SHP77 (cell line): ENCODE measurements around the gene C12orf43.
A peak's percentile ranks its signal among the peaks of the same experiment; 100 is the strongest.

Experiments used
- DNase-seq, 2 experiments: peaks; one replicate each; lab custom pipeline; 2025; lab: John Stamatoyannopoulos, UW

Gene C12orf43

GRCh38 chr12:120978296-120979219, 37.7 kb downstream of the C12orf43 start, which contains the start of gene HNF1A:
HNF1A (plus strand) TSS chr12:120978543; CDS start chr12:120978769, 226 bp downstream.
- no peak for DNase-seq

GRCh38 chr12:120977531-120978295, 38.6 kb downstream of the C12orf43 start:
- DNase-seq: no peak

GRCh38 chr12:120972870-120973543, 43.3 kb downstream of the C12orf43 start:
- DNase-seq: peak in 1 of 2 experiments; percentile 6

- peak; percentile 22 to 35 for DNase-seq
Observed at GRCh38 chr12:120971299-120972180, 44.7 kb downstream of the C12orf43 start.

- no peak for DNase-seq
Observed at GRCh38 chr12:120970310-120970709, 46.0 kb downstream of the C12orf43 start.

- no peak for DNase-seq
Observed at GRCh38 chr12:120965534-120966091, 50.7 kb downstream of the C12orf43 start.

GRCh38 chr12:120964298-120964697, 52.0 kb downstream of the C12orf43 start:
- DNase-seq: no peak

GRCh38 chr12:120962532-120963020, 53.7 kb downstream of the C12orf43 start:
- DNase-seq: no peak

GRCh38 chr12:120961604-120962531, 54.4 kb downstream of the C12orf43 start:
- DNase-seq: no peak

- no peak for DNase-seq
Observed at GRCh38 chr12:120960657-120961056, 55.6 kb downstream of the C12orf43 start.

GRCh38 chr12:120959111-120959878, 57.0 kb downstream of the C12orf43 start:
- DNase-seq: no peak

- DNase-seq: no peak
Observed at GRCh38 chr12:120956579-120957300, 59.5 kb downstream of the C12orf43 start.

GRCh38 chr12:120955232-120955631, 61.1 kb downstream of the C12orf43 start:
- DNase-seq: no peak

GRCh38 chr12:120950807-120951206, 65.5 kb downstream of the C12orf43 start:
- no peak for DNase-seq
